RWPE2 (cell line): ENCODE measurements around the gene PLB1.
A peak's percentile ranks its signal among the peaks of the same experiment; 100 is the strongest.

Experiments
- ATAC-seq: fragments of 200-7000 bp; cut with Tn5 transposase; 3 replicates; pipeline ENCODE4 v1.9.1; 2021; ENCODE audit warnings: low read depth
- DNase-seq: peaks from one replicate; pipeline ENCODE4 v3.0.0-alpha.2; 2020; ENCODE audit warnings: low spot score
- H3K27ac ChIP-seq: fragments of 450-650 bp; 2 replicates; pipeline ENCODE4 v1.5.1; 2017; ENCODE audit warnings: mild to moderate bottlenecking; ENCODE audit not compliant: poor library complexity, severe bottlenecking
- H3K27me3 ChIP-seq: fragments of 250-450 bp; sonication (Bioruptor Pico); 2 replicates; pipeline ENCODE4 v1.5.1; 2021; ENCODE audit warnings: mild to moderate bottlenecking, moderate library complexity; ENCODE audit not compliant: insufficient read depth, poor library complexity, severe bottlenecking
- H3K36me3 ChIP-seq: fragments of 250-450 bp; sonication (Bioruptor Pico); 2 replicates; pipeline ENCODE4 v1.5.1; 2020; ENCODE audit warnings: low read depth, mild to moderate bottlenecking, moderate library complexity
- H3K4me1 ChIP-seq: fragments of 250-450 bp; sonication (Bioruptor Pico); 2 replicates; pipeline ENCODE4 v1.5.1; 2021; ENCODE audit warnings: mild to moderate bottlenecking, moderate library complexity; ENCODE audit not compliant: insufficient read depth, poor library complexity, severe bottlenecking
- H3K4me3 ChIP-seq: fragments of 250-450 bp; sonication (Bioruptor Pico); 2 replicates; pipeline ENCODE4 v1.5.1; 2021; ENCODE audit warnings: mild to moderate bottlenecking, moderate library complexity; ENCODE audit not compliant: severe bottlenecking
- H3K9me3 ChIP-seq: fragments of 250-450 bp; sonication (Bioruptor Pico); 2 replicates; pipeline ENCODE4 v1.5.1; 2021; ENCODE audit warnings: mild to moderate bottlenecking, moderate library complexity; ENCODE audit not compliant: severe bottlenecking
- CTCF ChIP-seq: fragments of 450-650 bp; IDR thresholded peaks from one replicate; pipeline ENCODE4 v1.5.1; 2017; ENCODE audit warnings: mild to moderate bottlenecking, moderate library complexity; ENCODE audit not compliant: poor library complexity, severe bottlenecking

PLB1 gene

GRCh38 chr2:28615706-28616105 lies 119.8 kb downstream of the PLB1 start:
- no peak for TF ChIP-seq CTCF
- peaks cover 55% of the 10 kb centered on the region for H3K4me1 ChIP-seq
- H3K27ac ChIP-seq: peak overlapping the region; percentile 99
- H3K36me3 ChIP-seq: no peaks in the 10 kb centered on the region
- H3K9me3 ChIP-seq: no peaks in the 10 kb centered on the region
- DNase-seq: no peak
- no peak for ATAC-seq
- no peaks in the 10 kb centered on the region for H3K27me3 ChIP-seq
- no peak overlapping the region for H3K4me3 ChIP-seq

- H3K27ac ChIP-seq: peak overlapping the region; percentile 99
- H3K27me3 ChIP-seq: no peaks in the 10 kb centered on the region
- TF ChIP-seq CTCF: no peak
- H3K4me3 ChIP-seq: no peak overlapping the region
- H3K36me3 ChIP-seq: no peaks in the 10 kb centered on the region
- ATAC-seq (no peak), DNase-seq (no peak)
- no peaks in the 10 kb centered on the region for H3K9me3 ChIP-seq
- H3K4me1 ChIP-seq: peaks cover 55% of the 10 kb centered on the region
These were observed 120.6 kb downstream of the PLB1 start for GRCh38 chr2:28616396-28616999.

GRCh38 chr2:28617502-28618184 lies 121.8 kb downstream of the PLB1 start:
- peak overlapping the region; percentile 99 for H3K27ac ChIP-seq
- H3K4me3 ChIP-seq: no peak overlapping the region
- no peaks in the 10 kb centered on the region for H3K27me3 ChIP-seq
- H3K36me3 ChIP-seq: no peaks in the 10 kb centered on the region
- DNase-seq (no peak), ATAC-seq (no peak)
- no peaks in the 10 kb centered on the region for H3K9me3 ChIP-seq
- peaks cover 61% of the 10 kb centered on the region for H3K4me1 ChIP-seq
- TF ChIP-seq CTCF: no peak

- TF ChIP-seq CTCF: no peak
These were observed 122.6 kb downstream of the PLB1 start for GRCh38 chr2:28618221-28619141.

More at GRCh38 chr2:28618221-28619141, 122.6 kb downstream of the PLB1 start:
- Histone ChIP-seq H3K27me3 (no peaks in the 10 kb centered on the region), H3K4me1 (peaks cover 53% of the 10 kb centered on the region), H3K4me3 (no peak overlapping the region), H3K36me3 (no peaks in the 10 kb centered on the region), H3K27ac (no peak overlapping the region), H3K9me3 (no peaks in the 10 kb centered on the region)
- DNase-seq: no peak
- no peak for ATAC-seq
